CD14-positive monocyte (primary cell): ENCODE data around the gene KMT2B. TPM values are rescaled to one million over a fixed set of nuclear protein-coding genes. Genes with fewer than 3 reads are reported as not detected.

Source experiments
- DNase-seq, 3 donors: peaks; one replicate each; pipeline ENCODE4 v3.0.0-alpha.2; 2011 to 2022
- H2AFZ ChIP-seq: 2 replicates; pipeline ENCODE4 v1.6.0; 2012; ENCODE audit warnings: mild to moderate bottlenecking, low read depth, low read length, inconsistent platforms; ENCODE audit not compliant: insufficient read depth, poor library complexity, severe bottlenecking
- H3K27ac ChIP-seq, 2 donors: 1 replicate in 1 of 2; 2 replicates in 1 of 2; pipeline ENCODE4 v1.5.1; 2012 to 2013; ENCODE audit warnings: low read length in 2 of 2, control low read depth in 1 of 2, inconsistent platforms in 1 of 2, low read depth in 1 of 2, mild to moderate bottlenecking in 1 of 2
- H3K27me3 ChIP-seq, 2 donors: one replicate each; pipeline versions ENCODE4 v1.6.0 to v1.6.1; 2011 to 2013; ENCODE audit warnings: low read length in 2 of 2; ENCODE audit not compliant: control insufficient read depth in 2 of 2, insufficient read depth in 2 of 2
- H3K36me3 ChIP-seq, 2 donors: replicated peaks in 1 of 2; 1 replicate in 1 of 2; 2 replicates in 1 of 2; pipeline versions ENCODE4 v1.5.1 to v1.6.1; 2012 to 2013; ENCODE audit warnings: low read length in 2 of 2, control low read depth in 1 of 2, inconsistent platforms in 1 of 2, mild to moderate bottlenecking in 1 of 2; ENCODE audit not compliant: insufficient read depth in 2 of 2, control insufficient read depth in 1 of 2
- H3K4me1 ChIP-seq, 2 donors: 1 replicate in 1 of 2; 2 replicates in 1 of 2; pipeline versions ENCODE4 v1.5.1 to v1.6.1; 2012 to 2013; ENCODE audit warnings: low read length in 2 of 2, control low read depth in 1 of 2, inconsistent platforms in 1 of 2, mild to moderate bottlenecking in 1 of 2, moderate library complexity in 1 of 2; ENCODE audit not compliant: insufficient read depth in 2 of 2, control insufficient read depth in 1 of 2
- H3K4me2 ChIP-seq: replicated peaks from 2 replicates; pipeline ENCODE3; 2012; ENCODE audit warnings: low read length, moderate library complexity, mild to moderate bottlenecking; ENCODE audit not compliant: poor library complexity, severe bottlenecking; ENCODE audit errors: extremely low read depth
- H3K4me3 ChIP-seq, 3 experiments: fragments of 200-600 bp in 1 of 3; sonication (generic) in 1 of 3; replicated peaks in 1 of 3; 1 replicate in 2 of 3; 2 replicates in 1 of 3; pipeline ENCODE4 v1.5.1; 2011 to 2013; ENCODE audit warnings: low read length in 3 of 3, mild to moderate bottlenecking in 3 of 3, control low read depth in 2 of 3, low read depth in 2 of 3, inconsistent platforms in 1 of 3, moderate library complexity in 1 of 3
- H3K79me2 ChIP-seq: 2 replicates; pipeline ENCODE4 v1.6.0; 2012; ENCODE audit warnings: mild to moderate bottlenecking, control low read depth, inconsistent platforms, low read length, moderate library complexity; ENCODE audit not compliant: insufficient read depth
- H3K9ac ChIP-seq: 2 replicates; pipeline ENCODE4 v1.6.0; 2017; ENCODE audit warnings: low read length, mild to moderate bottlenecking; ENCODE audit not compliant: insufficient read depth, poor library complexity, severe bottlenecking
- H3K9me3 ChIP-seq, 2 donors: replicated peaks in 1 of 2; 1 replicate in 1 of 2; 2 replicates in 1 of 2; pipeline versions ENCODE4 v1.5.1 to v1.6.1; 2012 to 2013; ENCODE audit warnings: low read length in 2 of 2, control low read depth in 1 of 2; ENCODE audit not compliant: control insufficient read depth in 1 of 2, insufficient read depth in 1 of 2
- H4K20me1 ChIP-seq: 2 replicates; pipeline ENCODE4 v1.6.0; 2012; ENCODE audit warnings: mild to moderate bottlenecking, low read length, control low read depth, moderate library complexity; ENCODE audit not compliant: insufficient read depth
- H3K27ac Mint-ChIP-seq, 7 donors: one replicate each; pipeline ENCODE4 v1.8.0; 2020; ENCODE audit warnings: mild to moderate bottlenecking in 7 of 7, mixed read lengths in 7 of 7, moderate library complexity in 6 of 7, inconsistent platforms in 2 of 7
- H3K27me3 Mint-ChIP-seq, 3 donors: one replicate each; pipeline ENCODE4 v1.8.0; 2021 to 2022; ENCODE audit warnings: low read depth in 3 of 3, mild to moderate bottlenecking in 3 of 3, mixed read lengths in 3 of 3, moderate library complexity in 3 of 3, inconsistent platforms in 1 of 3
- H3K36me3 Mint-ChIP-seq, 2 donors: one replicate each; pipeline ENCODE4 v1.8.0; 2020; ENCODE audit warnings: mixed read lengths in 2 of 2, inconsistent platforms in 1 of 2, mild to moderate bottlenecking in 1 of 2
- H3K4me1 Mint-ChIP-seq: one replicate; pipeline ENCODE4 v1.8.0; 2020; ENCODE audit warnings: mild to moderate bottlenecking, mixed read lengths
- H3K4me3 Mint-ChIP-seq, 2 donors: one replicate each; pipeline ENCODE4 v1.8.0; 2020; ENCODE audit warnings: mild to moderate bottlenecking in 2 of 2, mixed read lengths in 2 of 2, moderate library complexity in 1 of 2
- H3K9me3 Mint-ChIP-seq, 7 donors: one replicate each; pipeline ENCODE4 v1.8.0; 2020 to 2022; ENCODE audit warnings: mixed read lengths in 7 of 7, mild to moderate bottlenecking in 6 of 7, moderate library complexity in 6 of 7, inconsistent platforms in 2 of 7
- CTCF ChIP-seq: fragments of 200-600 bp; IDR thresholded peaks from one replicate; pipeline ENCODE4 v1.8.0; 2022; ENCODE audit warnings: antibody characterized with exemption, mild to moderate bottlenecking
- WGBS: methylation state at CpG from one replicate; pipeline ENCODE4 v1.1.5; 2013; ENCODE audit warnings: missing lambda C conversion rate; ENCODE audit not compliant: insufficient coverage; 5-methylcytosine and 5-hydroxymethylcytosine counted together
- intact Hi-C, 2 donors: fragments of 100-400 bp; cut with micrococcal nuclease; formaldehyde crosslinking; loops; one replicate each; pipeline versions ENCODE4 v1.15.0 to v1.15.1; 2023
- polyA plus RNA-seq, 3 donors: library from polyadenylated mRNA; depleted of rRNA in 1 of 3; unstranded in 2 of 3; stranded (reverse) in 1 of 3; fragments of 300-500 nt in 2 of 3; fragments of >200 nt in 1 of 3; fragmentation: Illumina TruSeq in 2 of 3; gene quantifications; 1 replicate in 2 of 3; 2 replicates in 1 of 3; pipeline ENCODE4 v1.2.3, GENCODE V29; 2012 to 2021

The KMT2B gene
- polyA plus RNA-seq, 3 donors, result 0.32 to 63.6 (median 0.65) TPM

GRCh38 chr19:35780058-35780457 lies 62.3 kb downstream of the KMT2B start:
- Histone ChIP-seq H3K4me1 (peaks cover 8 to 13% of the 10 kb centered on the region in 2 donors), H3K9me3 (no peaks in the 10 kb centered on the region), H3K79me2 (peaks cover 20% of the 10 kb centered on the region), H4K20me1 (no peaks in the 10 kb centered on the region), H3K36me3 (peaks cover 26 to 40% of the 10 kb centered on the region in 2 donors), H2AFZ (no peak overlapping the region), H3K27me3 (no peaks in the 10 kb centered on the region), H3K27ac (no peak overlapping the region), H3K9ac (no peak overlapping the region), H3K4me2 (no peak overlapping the region), H3K4me3 (no peak overlapping the region)
- Mint-ChIP-seq H3K4me1 (peaks cover 15% of the 10 kb centered on the region), H3K27me3 (peaks cover 0 to 3% (median 0%) of the 10 kb centered on the region in 3 donors), H3K27ac (no peak overlapping the region), H3K9me3 (no peaks in the 10 kb centered on the region), H3K4me3 (no peak overlapping the region), H3K36me3 (peaks cover 31 to 55% of the 10 kb centered on the region in 2 donors)
- WGBS, result 100% methylated on average over 4 of the region's 16 CpGs
- intact Hi-C loops, result no loop called here
- TF ChIP-seq CTCF, result no peak
- DNase-seq, result no peak

- H3K4me3 ChIP-seq, result no peak overlapping the region
- Mint-ChIP-seq H3K27ac (no peak overlapping the region), H3K4me1 (peaks cover 14% of the 10 kb centered on the region), H3K27me3 (peaks cover 0 to 2% (median 0%) of the 10 kb centered on the region in 3 donors), H3K4me3 (no peak overlapping the region), H3K9me3 (no peaks in the 10 kb centered on the region), H3K36me3 (peaks cover 35 to 62% of the 10 kb centered on the region in 2 donors)
- no peak overlapping the region for H3K4me2 ChIP-seq
- H3K27ac ChIP-seq, result no peak overlapping the region
- no peak for DNase-seq
- peaks cover 6 to 12% of the 10 kb centered on the region in 2 donors for H3K4me1 ChIP-seq
- 98% methylated on average over 18 of the region's 20 CpGs for WGBS
- H3K9me3 ChIP-seq, result no peaks in the 10 kb centered on the region
- H3K36me3 ChIP-seq, result peaks cover 26 to 40% of the 10 kb centered on the region in 2 donors
- H3K9ac ChIP-seq, result no peak overlapping the region
- H2AFZ ChIP-seq, result no peak overlapping the region
- TF ChIP-seq CTCF, result no peak
- peaks cover 19% of the 10 kb centered on the region for H3K79me2 ChIP-seq
- no peaks in the 10 kb centered on the region for H3K27me3 ChIP-seq
- intact Hi-C loops, result no loop called here
- H4K20me1 ChIP-seq, result no peaks in the 10 kb centered on the region
Measured at GRCh38 chr19:35780717-35781116, 62.9 kb downstream of the KMT2B start.
